Jurkat, Clone E6-1 (cell line): ENCODE data around the gene RC3H2.
"Not testable (repeated sequence)": the region's sequence is repeated elsewhere in the genome, so short reads cannot be mapped to it uniquely, and the experiment has no call there.

Source experiments
- DNase-seq: peaks from one replicate; pipeline ENCODE4 v3.0.0-alpha.2; 2011; ENCODE audit warnings: low read depth, low spot score
- H3K4me3 ChIP-seq: 2 replicates; pipeline ENCODE4 v1.5.1; 2011; ENCODE audit warnings: mild to moderate bottlenecking, low read length, control low read depth, moderate library complexity

Gene RC3H2

GRCh38 chr9:122930541-122931225 is 25.5 kb upstream of the RC3H2 start:
- DNase-seq: no peak
- peak overlapping the region; percentile 80 for H3K4me3 ChIP-seq

GRCh38 chr9:122929796-122930354 is 24.7 kb upstream of the RC3H2 start:
- DNase-seq: no peak
- H3K4me3 ChIP-seq: peak overlapping the region; percentile 80; the same call in 1 of the 2 replicates

GRCh38 chr9:122923947-122924346 is 18.8 kb upstream of the RC3H2 start:
- DNase-seq: no peak
- no peak overlapping the region for H3K4me3 ChIP-seq

- no peak overlapping the region for H3K4me3 ChIP-seq
- DNase-seq: no peak
Measured at GRCh38 chr9:122922713-122923112, 17.6 kb upstream of the RC3H2 start.

- H3K4me3 ChIP-seq: no peak overlapping the region
- DNase-seq: no peak
Measured at GRCh38 chr9:122918310-122918709, 13.2 kb upstream of the RC3H2 start.

- peak within 1 kb of the TSS; percentile 61 for H3K4me3 ChIP-seq
- peak; percentile 74 for DNase-seq
Measured at GRCh38 chr9:122912964-122913673, 8.0 kb upstream of the RC3H2 start, which contains the start of gene ZBTB6. Gene ZBTB6, minus strand, starts transcription at chr9:122913323. Its CDS starts 1,251 bp downstream, at chr9:122912072.

- no peak for DNase-seq
- peak overlapping the region; percentile 61 for H3K4me3 ChIP-seq
Measured at GRCh38 chr9:122912671-122912963, 7.5 kb upstream of the RC3H2 start.

- not testable (repeated sequence) for H3K4me3 ChIP-seq, DNase-seq
Measured at GRCh38 chr9:122906122-122906521, 963 bp upstream of the RC3H2 start.

GRCh38 chr9:122904466-122904822 is 715 bp downstream of the RC3H2 start:
- DNase-seq: no peak

GRCh38 chr9:122900791-122901190 is 4.4 kb downstream of the RC3H2 start:
- no peak overlapping the region for H3K4me3 ChIP-seq
- no peak for DNase-seq

More at GRCh38 chr9:122904466-122904822, 715 bp downstream of the RC3H2 start:
- peak overlapping the region; percentile 92 for H3K4me3 ChIP-seq

- DNase-seq: no peak
- H3K4me3 ChIP-seq: no peak overlapping the region
Measured at GRCh38 chr9:122897969-122898368, 7.2 kb downstream of the RC3H2 start.

- H3K4me3 ChIP-seq: no peak overlapping the region
Measured at GRCh38 chr9:122888480-122888879, 16.7 kb downstream of the RC3H2 start.

GRCh38 chr9:122883125-122883524 is 22.0 kb downstream of the RC3H2 start:
- no peak for DNase-seq
- H3K4me3 ChIP-seq: no peak overlapping the region

More at GRCh38 chr9:122888480-122888879, 16.7 kb downstream of the RC3H2 start:
- no peak for DNase-seq

GRCh38 chr9:122879443-122879842 is 25.7 kb downstream of the RC3H2 start:
- no peak for DNase-seq
- no peak overlapping the region for H3K4me3 ChIP-seq

- no peak overlapping the region for H3K4me3 ChIP-seq
- DNase-seq: no peak
Measured at GRCh38 chr9:122875523-122875922, 29.6 kb downstream of the RC3H2 start.

- not testable (repeated sequence) for H3K4me3 ChIP-seq
Measured at GRCh38 chr9:122867276-122867675, 37.9 kb downstream of the RC3H2 start.

GRCh38 chr9:122866079-122866478 is 39.1 kb downstream of the RC3H2 start:
- H3K4me3 ChIP-seq: no peak overlapping the region
- no peak for DNase-seq

More at GRCh38 chr9:122867276-122867675, 37.9 kb downstream of the RC3H2 start:
- DNase-seq: not testable (repeated sequence)

GRCh38 chr9:122865300-122865699 is 39.9 kb downstream of the RC3H2 start:
- no peak for DNase-seq
- no peak overlapping the region for H3K4me3 ChIP-seq

GRCh38 chr9:122863407-122863806 is 41.8 kb downstream of the RC3H2 start:
- no peak for DNase-seq
- no peak overlapping the region for H3K4me3 ChIP-seq
